Measurements from ENCODE around the gene TDRD9.

Gene TDRD9, protein sequence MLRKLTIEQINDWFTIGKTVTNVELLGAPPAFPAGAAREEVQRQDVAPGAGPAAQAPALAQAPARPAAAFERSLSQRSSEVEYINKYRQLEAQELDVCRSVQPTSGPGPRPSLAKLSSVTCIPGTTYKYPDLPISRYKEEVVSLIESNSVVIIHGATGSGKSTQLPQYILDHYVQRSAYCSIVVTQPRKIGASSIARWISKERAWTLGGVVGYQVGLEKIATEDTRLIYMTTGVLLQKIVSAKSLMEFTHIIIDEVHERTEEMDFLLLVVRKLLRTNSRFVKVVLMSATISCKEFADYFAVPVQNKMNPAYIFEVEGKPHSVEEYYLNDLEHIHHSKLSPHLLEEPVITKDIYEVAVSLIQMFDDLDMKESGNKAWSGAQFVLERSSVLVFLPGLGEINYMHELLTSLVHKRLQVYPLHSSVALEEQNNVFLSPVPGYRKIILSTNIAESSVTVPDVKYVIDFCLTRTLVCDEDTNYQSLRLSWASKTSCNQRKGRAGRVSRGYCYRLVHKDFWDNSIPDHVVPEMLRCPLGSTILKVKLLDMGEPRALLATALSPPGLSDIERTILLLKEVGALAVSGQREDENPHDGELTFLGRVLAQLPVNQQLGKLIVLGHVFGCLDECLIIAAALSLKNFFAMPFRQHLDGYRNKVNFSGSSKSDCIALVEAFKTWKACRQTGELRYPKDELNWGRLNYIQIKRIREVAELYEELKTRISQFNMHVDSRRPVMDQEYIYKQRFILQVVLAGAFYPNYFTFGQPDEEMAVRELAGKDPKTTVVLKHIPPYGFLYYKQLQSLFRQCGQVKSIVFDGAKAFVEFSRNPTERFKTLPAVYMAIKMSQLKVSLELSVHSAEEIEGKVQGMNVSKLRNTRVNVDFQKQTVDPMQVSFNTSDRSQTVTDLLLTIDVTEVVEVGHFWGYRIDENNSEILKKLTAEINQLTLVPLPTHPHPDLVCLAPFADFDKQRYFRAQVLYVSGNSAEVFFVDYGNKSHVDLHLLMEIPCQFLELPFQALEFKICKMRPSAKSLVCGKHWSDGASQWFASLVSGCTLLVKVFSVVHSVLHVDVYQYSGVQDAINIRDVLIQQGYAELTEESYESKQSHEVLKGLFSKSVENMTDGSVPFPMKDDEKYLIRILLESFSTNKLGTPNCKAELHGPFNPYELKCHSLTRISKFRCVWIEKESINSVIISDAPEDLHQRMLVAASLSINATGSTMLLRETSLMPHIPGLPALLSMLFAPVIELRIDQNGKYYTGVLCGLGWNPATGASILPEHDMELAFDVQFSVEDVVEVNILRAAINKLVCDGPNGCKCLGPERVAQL (N-terminal part only)

DNA sequence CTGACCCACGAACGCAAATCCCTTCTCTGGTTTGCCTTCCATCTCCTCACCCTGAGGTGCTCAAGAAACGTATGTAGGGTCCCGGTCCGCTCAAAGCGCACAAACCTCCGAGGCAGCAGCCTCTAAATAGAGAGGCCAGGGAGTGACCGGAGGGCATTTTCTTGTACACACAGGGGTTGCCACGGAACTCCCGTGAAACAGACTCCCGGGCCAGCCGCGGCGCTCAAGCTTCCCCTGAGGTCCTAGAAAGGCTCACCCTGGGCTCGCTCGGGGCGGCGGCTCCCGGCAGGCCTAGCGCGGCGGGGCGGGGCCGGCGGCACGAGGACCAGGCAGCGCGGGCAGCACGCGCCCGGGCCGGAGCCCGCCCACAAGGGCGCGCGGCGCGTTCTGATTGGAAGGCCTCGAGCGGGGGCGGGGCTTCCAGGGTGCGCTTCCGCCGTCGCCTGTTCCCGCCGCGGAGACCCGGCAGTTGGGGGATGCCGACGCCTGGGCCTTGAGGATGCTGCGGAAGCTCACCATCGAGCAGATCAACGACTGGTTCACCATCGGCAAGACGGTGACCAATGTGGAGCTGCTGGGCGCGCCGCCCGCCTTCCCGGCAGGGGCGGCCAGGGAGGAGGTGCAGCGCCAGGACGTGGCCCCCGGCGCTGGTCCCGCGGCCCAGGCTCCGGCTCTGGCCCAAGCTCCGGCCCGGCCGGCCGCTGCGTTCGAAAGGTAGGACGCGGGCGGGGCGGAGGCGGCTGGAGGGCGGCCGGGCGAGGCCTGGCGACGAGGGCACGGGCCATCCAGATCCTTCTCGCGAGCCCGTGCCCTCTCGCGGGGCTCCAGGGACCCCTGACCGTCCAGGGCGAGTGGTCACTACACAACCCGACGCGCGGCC, at the start of gene TDRD9:
TDRD9 (plus strand) TSS at position 446 of the 880 bp plus-strand sequence; CDS start at position 500, 54 bp downstream.
- Histone ChIP-seq H3K9me3 (peaks cover 13% of the 10 kb centered on the region), H3K4me3 (no peak within 1 kb of the TSS), H3K27me3 (no peaks in the 10 kb centered on the region), H3K9ac (no peak within 1 kb of the TSS), H3K27ac (no peak within 1 kb of the TSS), H3K36me3 (no peaks in the 10 kb centered on the region), H3K4me2 (no peak within 1 kb of the TSS), H4K20me1 (no peaks in the 10 kb centered on the region), H3K4me1 (no peaks in the 10 kb centered on the region)
- TF ChIP-seq Cebpa-rat (IDR thresholded peaks at IDR 0.05), result no peak

DNA sequence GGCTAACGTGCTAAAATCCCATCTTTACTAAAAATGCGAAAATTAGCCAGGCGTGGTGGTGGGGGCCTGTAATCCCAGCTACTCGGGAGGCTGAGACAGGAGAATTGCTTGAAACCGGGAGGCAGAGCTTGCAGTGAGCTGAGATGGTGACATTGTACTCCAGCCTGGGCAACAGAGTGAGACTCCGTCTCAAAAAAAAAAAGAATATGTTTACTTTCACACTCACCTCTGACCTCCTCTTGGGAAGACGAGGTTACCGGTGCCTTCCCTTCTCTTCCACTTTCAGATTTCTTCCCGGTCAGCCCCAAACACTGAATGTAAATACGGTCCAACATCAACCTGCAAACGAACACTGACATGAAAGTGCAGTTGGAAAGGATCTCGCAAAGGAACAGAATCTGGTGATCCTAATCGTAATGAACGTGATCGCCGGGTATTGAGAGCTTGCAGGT, 49.1 kb upstream of the TDRD9 start:
- Histone ChIP-seq H3K27ac (no peak overlapping the region), H3K9me3 (no peaks in the 10 kb centered on the region), H3K36me3 (no peaks in the 10 kb centered on the region), H3K27me3 (no peaks in the 10 kb centered on the region), H3K4me1 (peaks cover 87% of the 10 kb centered on the region), H3K4me2 (peak overlapping the region; percentile 97), H3K4me3 (no peak overlapping the region; the same call in 1 of the 2 replicates), H4K20me1 (no peaks in the 10 kb centered on the region), H3K9ac (no peak overlapping the region)
- TF ChIP-seq Cebpa-rat (IDR thresholded peaks at IDR 0.05), result no peak

DNA sequence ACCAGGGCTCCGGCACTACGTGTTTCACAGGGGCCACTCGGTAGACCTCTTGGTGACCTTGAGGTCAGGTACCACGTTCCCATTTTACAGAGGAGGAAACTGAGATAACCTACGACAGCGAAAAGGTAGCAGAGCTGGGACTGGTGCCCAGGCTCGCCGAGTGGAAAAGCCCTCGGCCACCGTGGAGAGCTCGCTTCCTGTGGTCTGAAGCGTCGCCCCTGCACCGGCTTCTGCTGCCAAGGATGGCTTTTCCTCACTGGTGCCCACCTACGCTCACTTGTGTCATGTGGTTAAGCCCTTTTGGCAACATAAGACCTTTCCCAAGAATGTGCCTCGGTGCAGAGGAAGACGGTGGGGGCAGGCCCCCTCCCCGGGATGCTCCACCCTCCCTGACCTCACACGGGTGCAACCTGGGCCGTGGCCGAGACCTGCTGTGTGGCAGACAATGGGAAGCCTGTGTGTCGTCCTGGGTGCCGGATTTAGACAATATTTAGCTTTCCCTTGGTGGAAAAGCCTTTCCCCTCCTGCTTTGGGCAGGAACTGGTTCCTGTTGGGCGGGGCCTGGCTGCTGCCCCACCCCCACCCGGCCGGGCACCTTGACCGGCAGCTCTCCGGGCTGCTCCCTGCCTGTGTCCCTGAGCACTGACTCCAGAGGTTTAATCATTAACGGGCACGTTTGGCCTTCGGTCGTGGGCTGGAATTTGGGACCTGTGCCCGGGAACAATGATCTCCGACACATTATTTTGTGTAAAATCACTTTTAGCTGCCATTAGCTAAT, 48.5 kb upstream of the TDRD9 start:
- H3K9me3 ChIP-seq, result no peaks in the 10 kb centered on the region
- H3K4me3 ChIP-seq, result peak overlapping the region; percentile 57
- H3K27me3 ChIP-seq, result no peaks in the 10 kb centered on the region
- H3K36me3 ChIP-seq, result no peaks in the 10 kb centered on the region
- H3K27ac ChIP-seq, result peak overlapping the region; percentile 70
- H4K20me1 ChIP-seq, result no peaks in the 10 kb centered on the region
- peaks cover 87% of the 10 kb centered on the region for H3K4me1 ChIP-seq
- no peak for TF ChIP-seq Cebpa-rat (IDR thresholded peaks at IDR 0.05)
- peak overlapping the region; percentile 59 for H3K9ac ChIP-seq
- H3K4me2 ChIP-seq, result peak overlapping the region; percentile 97

DNA sequence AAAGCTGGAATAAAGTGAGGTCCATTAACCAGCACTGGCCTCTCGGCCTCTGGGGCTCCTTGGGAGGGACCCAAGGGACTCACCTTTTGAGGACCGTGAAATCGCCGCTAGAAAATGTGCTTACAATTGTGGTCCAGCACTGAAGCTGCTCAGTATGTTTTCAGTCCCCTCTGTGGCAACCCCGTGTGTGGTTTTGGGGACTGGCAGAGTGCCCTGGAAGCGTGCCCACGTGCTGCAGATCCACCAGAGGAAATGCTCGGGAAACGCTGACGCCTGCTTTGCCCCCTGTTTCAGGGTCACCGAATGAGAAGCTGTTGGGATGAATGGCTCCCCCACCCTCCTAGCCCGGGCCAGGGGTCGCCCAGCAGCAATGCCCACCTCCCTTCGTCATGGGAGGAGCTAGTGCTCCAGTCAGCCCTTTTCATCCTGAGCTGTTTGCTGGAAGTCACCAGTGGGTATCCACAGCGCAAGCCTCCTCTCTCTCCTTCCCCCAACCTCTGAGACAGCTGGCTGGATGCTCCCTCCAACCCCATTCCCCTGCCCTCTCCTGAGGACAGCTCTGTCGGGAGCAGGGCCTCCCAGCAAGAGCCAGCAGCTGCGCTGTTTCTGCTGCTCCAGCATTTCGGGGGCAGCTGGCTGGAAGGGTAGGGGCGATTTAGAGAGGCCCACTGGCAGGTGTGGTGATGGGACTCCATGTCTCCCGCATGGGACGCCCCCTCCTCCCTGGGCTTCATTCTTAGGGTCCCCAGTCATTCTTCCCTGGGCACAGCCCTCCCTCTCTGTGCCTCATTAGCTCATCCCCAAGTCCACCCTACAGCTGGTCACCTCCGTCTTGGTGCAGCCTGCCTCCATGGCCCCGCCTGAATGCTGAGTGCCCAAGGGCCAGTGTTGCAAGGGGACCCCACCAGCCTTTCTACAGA, 47.6 kb upstream of the TDRD9 start:
- Histone ChIP-seq H3K27me3 (no peaks in the 10 kb centered on the region), H3K4me2 (peak overlapping the region; percentile 97), H3K9ac (peak overlapping the region; percentile 59), H3K27ac (peak overlapping the region; percentile 70), H4K20me1 (no peaks in the 10 kb centered on the region), H3K36me3 (no peaks in the 10 kb centered on the region), H3K9me3 (no peaks in the 10 kb centered on the region), H3K4me3 (peak overlapping the region; percentile 57), H3K4me1 (peaks cover 92% of the 10 kb centered on the region)
- peak; percentile 29; the same call in 1 of the 2 replicates for TF ChIP-seq Cebpa-rat (IDR thresholded peaks at IDR 0.05)

DNA sequence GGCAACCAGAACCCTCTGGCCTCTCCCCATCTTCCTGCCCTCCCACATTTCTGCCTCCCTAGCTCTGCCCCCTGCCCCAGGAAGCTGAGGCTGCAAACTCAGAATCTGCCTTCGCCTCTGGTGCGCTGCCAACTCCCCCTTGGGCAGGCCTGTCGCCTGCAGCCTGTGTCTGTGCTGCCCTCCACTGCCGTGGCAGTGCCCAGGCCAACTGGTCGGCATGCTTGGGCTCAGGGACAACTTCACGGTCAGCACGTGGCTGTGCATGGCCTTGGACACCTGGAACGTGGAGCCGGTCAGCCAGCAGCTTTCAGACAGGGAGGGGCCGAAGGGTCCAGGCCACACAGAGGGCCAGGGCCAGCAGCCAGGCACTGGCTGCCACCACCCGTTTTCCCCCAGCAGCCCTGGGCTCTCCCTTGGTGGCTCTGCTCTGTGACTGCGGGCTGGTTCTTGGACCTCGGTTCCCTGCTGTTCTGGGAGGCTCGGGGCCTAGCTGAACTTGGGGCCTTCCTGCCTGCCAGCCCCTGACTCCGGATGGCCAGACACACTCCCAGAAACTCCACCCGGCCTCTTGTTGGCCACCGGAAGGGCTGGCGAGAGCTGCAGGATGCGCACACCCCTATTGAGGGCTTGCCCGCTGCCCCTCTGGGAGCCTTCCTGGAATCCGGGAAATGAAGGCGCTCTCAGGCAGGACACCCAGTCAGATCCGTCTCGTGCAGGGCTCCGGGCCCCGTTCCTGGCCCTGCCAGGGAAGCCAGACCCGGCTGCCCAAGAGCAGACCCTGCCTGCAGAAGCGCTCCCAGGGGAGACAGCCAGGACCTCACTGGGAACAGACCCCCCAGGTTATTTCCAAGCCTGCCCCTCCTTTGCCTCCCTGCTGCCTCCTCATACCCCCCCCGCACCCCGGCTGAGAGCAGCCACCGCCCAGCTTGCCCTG, 46.7 kb upstream of the TDRD9 start:
- H3K4me2 ChIP-seq, result peak overlapping the region; percentile 97
- peak overlapping the region; percentile 70 for H3K27ac ChIP-seq
- H3K9ac ChIP-seq, result peak overlapping the region; percentile 59; the same call in 1 of the 2 replicates
- H3K4me3 ChIP-seq, result no peak overlapping the region
- H3K27me3 ChIP-seq, result no peaks in the 10 kb centered on the region
- H3K36me3 ChIP-seq, result no peaks in the 10 kb centered on the region
- peaks cover 94% of the 10 kb centered on the region for H3K4me1 ChIP-seq
- no peak for TF ChIP-seq Cebpa-rat (IDR thresholded peaks at IDR 0.05)
- no peaks in the 10 kb centered on the region for H3K9me3 ChIP-seq
- no peaks in the 10 kb centered on the region for H4K20me1 ChIP-seq

DNA sequence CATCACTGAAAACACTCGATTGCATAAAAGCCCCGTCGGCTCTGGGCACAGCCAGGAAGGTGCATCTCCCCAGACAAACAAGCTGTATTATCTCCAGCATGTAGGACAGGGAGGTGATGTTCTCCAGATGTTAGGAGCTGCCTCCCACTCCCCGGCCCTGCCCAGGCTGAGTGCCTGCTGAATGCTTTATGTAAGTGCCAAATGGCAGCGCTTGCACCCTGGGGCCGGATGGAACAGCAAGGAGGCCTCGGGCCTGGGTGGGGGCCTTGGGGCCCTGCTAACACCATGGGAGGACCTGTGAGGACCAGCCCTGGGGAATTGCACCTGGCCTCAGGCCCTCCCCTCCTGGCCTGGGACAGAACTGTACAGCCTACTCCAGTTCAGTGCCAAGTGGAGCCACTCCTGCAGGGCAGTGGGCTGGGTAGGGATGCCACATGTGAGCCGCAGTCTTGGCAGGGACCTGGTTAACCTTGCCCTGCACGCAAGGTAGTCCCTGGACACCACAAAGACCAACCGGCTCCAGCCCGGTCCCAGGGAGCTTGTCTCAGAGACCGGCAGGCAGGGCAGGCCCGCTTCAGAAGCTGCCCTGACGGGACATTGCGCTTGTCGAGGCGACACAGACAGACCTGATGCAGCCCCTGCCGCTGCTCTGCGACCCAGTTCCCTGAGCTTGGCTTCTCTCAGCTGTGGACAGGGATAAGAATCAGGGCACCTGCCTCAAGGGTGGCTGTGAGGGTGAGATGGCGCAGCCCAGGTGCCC, 45.6 kb upstream of the TDRD9 start:
- Histone ChIP-seq H4K20me1 (no peaks in the 10 kb centered on the region), H3K4me1 (peaks cover 94% of the 10 kb centered on the region), H3K27me3 (no peaks in the 10 kb centered on the region), H3K27ac (peak overlapping the region; percentile 37; the same call in 1 of the 2 replicates), H3K4me2 (peak overlapping the region; percentile 97), H3K36me3 (no peaks in the 10 kb centered on the region), H3K9ac (0 out of 2 replicates have a peak overlapping the region, but pooled peaks have one; percentile 59), H3K9me3 (no peaks in the 10 kb centered on the region), H3K4me3 (no peak overlapping the region)
- no peak for TF ChIP-seq Cebpa-rat (IDR thresholded peaks at IDR 0.05)

All from BLaER1 (cell line).